ENCODE results near the gene PCMTD2.

GRCh38 chr20:64225828-64226598 is 29.5 kb upstream of the PCMTD2 start:
- TF ChIP-seq EP300 (IDR thresholded peaks at IDR 0.05; ENCODE audit: borderline replicate concordance in 1 of 2, low read depth in 2 of 2, low read length in 2 of 2) (no peak), POLR2A (IDR thresholded peaks at IDR 0.05; ENCODE audit: control extremely low read depth in 1 of 2, low read depth in 2 of 2, low read length in 2 of 2) (no peak), CHD2 (IDR thresholded peaks at IDR 0.05; ENCODE audit: low read length) (no peak), CTCF (IDR thresholded peaks at IDR 0.05; ENCODE audit: control extremely low read depth in 1 of 3, insufficient read depth in 1 of 3, low read depth in 1 of 3, low read length in 3 of 3) (no peak), GABPA (IDR thresholded peaks at IDR 0.05; ENCODE audit: borderline replicate concordance, insufficient read depth, low read length) (no peak), MAX (IDR thresholded peaks at IDR 0.05) (no peak), RFX5 (IDR thresholded peaks at IDR 0.05; ENCODE audit: borderline replicate concordance, low read depth, low read length) (no peak), MAFK (IDR thresholded peaks at IDR 0.05; ENCODE audit: low read depth, low read length) (no peak), POLR2AphosphoS5 (IDR thresholded peaks at IDR 0.05; ENCODE audit: low read depth, low read length) (no peak), SP2 (IDR thresholded peaks at IDR 0.05; ENCODE audit: low read length) (no peak), EZH2 (IDR thresholded peaks at IDR 0.05; ENCODE audit: low read depth, low read length, severe bottlenecking) (no peak), SAP30 (IDR thresholded peaks at IDR 0.05; ENCODE audit: insufficient read depth, insufficient replicate concordance, low read length) (no peak)
